Activated T-cell treated with anti-CD3 and anti-CD28 coated beads for 4 hours (primary cell): Measurements from ENCODE around the gene SMIM1.

Source experiments
- DNase-seq: peaks from one replicate; pipeline ENCODE4 v3.0.0-alpha.2; 2020

Gene SMIM1

GRCh38 chr1:3759796-3760195, 12.8 kb upstream of the SMIM1 start:
- no peak for DNase-seq

DNA sequence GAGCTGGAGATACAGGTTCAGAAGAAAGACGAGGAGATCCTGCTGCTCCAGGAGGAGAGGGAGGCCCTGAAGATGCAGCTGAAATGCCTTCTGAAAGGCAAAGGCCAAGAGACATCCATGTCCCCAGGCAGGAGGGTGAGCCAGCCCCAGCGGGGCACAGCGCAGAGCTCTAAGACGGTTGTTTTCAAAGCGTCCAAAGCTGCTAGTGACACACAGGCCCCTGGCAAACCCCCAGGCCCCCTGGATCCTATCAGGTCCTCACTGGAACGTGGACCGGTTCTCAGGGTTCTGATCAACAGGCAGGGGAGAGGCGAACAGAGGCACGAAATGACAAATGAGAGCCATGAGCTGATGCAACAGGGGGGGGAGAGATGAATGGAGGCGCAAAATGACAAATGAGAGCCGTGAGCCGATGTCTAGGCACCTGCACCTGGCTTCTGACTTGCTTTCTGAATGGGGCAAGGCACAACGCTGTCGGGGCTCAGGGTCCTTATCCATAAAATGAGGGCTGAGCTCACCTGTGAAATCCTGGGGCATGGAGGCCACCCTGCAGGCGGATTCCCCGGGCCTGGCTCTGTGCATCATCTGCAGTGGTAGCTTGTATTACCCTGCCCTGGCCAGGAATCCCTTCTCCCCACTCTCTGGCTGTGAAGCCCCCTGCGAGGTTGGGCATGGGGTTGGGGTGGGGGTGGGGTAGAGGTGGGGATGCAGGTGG, 11.1 kb upstream of the SMIM1 start:
- DNase-seq: no peak

DNA sequence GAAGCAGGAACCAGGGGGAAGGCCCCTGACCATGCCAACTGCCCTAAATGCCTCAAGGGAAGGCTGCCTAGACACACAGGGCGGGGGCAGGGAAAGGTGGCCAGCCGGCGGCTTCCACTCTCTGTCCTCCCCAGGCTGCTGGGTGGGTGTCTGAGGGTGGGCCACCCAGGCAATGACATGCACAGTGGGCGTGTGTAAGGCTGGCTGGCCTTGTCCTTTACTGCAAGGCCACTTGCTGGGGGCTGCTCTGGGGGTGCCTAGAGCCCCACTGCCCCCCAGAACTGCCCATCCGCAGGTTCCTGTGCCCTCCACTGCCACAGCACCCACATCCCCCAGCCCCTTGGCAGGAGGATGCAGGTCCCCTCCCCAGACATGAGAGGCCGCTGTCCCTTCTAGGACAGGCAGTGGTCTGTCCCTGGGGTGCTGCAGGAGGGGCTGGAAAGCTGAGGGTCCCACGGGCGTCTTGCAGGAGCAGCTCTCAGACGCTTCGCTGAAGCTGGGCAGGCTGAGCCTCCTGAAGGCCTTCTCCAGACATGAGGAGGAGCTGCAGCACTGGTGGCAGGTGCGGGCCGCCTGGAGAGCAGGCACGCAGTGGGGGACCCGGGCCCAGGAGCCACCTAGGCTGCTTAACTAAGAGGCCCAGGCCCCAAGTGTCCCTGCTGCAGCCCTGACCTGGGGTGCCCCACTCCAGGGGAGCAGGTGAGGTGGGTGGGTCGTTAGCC, 10.2 kb upstream of the SMIM1 start:
- DNase-seq: no peak

DNA sequence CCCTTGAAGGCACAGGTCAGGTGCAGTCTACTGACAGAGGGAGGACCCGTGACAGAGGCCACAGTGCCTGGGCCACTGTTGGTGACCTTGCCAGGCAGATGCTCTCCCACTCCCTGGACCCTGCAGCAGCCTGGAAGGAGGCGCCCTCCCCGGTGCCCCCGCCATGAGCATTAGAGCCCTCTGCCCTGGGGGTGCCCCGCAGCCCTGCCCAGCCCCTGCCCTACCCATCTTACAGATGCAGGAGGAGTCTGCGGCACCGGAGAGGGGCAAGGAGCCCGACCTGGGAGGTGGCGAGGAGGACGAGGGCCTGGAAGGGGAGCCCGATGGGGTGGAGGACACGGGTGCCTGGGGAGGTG, 9.7 kb upstream of the SMIM1 start:
- no peak for DNase-seq

DNA sequence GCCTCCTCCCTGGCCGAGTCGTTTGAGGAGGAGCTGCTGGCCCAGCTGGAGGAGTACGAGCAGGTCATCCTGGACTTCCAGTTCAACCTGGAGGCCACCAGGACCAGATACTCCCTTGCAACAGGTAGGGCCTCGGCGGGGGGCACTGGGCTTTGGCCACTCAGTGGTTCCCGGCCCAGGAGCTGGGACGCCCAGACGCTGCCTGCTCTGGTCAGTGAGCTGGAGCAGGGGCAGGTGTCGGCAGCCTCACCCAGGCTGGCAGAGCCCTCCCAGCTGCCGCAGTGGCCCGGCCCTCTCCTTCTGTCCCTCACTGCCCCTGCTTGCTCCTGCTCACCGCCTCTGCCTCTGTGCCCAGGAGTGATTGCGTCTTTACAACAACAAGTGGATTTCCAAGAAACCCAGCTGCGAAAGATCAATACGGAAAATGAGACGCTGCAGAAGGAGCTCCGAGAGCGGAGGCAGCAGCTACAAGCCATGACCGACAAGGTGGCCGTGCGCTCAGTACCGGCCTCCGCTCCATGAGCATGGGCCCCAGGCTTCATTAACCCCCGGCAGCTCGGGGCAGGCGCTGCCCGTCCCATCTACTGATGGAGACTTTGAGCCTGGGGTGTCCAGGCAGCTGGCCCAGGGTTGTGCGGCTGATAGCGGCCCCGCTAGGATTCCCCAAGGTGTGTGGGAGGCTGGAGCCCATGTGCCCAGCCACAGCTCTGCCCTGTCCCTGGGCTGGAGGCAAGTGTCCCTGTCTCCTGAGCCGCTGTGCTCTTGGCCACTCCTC, 9.0 kb upstream of the SMIM1 start:
- DNase-seq: no peak

GRCh38 chr1:3767328-3767925, 5.1 kb upstream of the SMIM1 start:
- no peak for DNase-seq

DNA sequence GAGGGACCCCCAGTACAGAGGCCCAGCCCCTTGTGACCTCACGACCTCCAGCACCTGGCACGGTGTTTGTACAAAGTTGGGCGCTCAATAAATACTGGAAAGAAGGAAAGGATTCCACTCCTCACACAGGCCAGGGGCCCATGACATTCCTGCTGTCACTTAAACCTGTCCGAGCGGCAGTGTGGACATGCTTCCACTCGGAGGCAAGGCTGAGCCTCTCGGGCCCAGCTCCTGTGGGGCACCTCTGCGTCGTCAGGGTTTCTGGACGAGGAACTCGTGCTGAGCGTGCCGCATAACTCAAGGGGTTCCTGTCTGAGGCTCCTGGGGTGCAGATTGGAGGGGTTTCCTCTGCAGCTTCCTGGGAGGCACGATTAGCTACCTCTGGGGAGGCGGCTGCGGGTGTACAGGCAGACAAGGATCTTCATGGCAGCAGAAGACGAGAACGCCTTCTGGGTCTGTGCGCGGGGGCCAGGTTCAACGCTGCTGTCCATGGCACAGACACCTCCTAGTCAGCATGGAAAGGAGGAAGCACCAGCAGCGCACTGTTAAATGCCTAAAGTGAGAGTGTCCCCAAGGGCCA, 3.6 kb upstream of the SMIM1 start:
- DNase-seq: no peak

- DNase-seq: no peak
These were observed 2.3 kb upstream of the SMIM1 start for GRCh38 chr1:3770047-3770765.

DNA sequence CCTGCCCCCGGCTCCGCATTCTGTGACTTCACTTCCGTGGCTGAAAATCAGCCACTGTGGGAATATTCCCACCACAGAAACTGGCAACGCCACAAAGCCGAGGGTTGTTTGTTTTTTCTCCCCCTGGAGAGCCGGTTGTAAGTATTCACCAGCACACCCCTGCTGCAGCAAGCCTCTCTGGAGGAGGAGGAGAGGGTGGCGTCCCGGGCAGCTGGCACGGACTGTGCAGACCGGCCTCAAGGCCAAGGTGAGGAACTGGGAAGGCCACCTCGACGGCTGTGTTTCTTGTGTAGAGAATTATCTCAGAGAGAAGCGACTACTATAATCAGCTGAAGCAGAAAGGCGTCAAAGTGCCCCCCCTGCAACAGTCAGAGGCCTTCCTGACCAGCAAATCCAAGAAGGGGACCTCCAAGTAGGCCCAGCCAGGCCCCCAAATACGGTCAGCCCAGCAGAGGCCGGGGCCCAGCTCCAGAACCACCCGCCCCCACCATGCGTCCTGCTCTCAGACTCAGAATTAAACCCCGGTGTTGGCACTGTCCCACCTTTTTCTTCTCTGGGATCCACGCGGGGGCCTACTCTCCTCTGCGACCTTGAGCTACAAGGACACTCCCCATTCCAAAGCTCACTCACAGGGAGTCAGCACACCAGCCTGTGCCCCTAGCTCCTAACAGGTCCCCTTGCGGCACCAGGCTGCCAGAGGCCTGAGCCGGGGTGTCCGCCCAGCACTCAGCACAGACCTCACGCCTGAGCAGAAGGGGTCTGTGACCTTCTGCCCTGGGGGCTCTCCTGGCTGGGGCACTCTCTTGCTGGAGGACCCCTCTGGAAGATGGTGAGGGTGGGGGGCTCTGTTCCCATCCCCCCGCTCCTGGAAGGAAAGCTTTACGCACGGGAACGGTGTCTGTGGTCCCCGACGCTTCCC, 1.2 kb upstream of the SMIM1 start:
- no peak for DNase-seq

- peak; percentile 58 for DNase-seq
These were observed 378 bp upstream of the SMIM1 start for GRCh38 chr1:3772027-3772714.

- no peak for DNase-seq
These were observed 1.2 kb downstream of the SMIM1 start for GRCh38 chr1:3773572-3774275.

GRCh38 chr1:3774276-3774945, 1.9 kb downstream of the SMIM1 start:
- no peak for DNase-seq

- DNase-seq: no peak
These were observed 2.5 kb downstream of the SMIM1 start for GRCh38 chr1:3774946-3775489.

DNA sequence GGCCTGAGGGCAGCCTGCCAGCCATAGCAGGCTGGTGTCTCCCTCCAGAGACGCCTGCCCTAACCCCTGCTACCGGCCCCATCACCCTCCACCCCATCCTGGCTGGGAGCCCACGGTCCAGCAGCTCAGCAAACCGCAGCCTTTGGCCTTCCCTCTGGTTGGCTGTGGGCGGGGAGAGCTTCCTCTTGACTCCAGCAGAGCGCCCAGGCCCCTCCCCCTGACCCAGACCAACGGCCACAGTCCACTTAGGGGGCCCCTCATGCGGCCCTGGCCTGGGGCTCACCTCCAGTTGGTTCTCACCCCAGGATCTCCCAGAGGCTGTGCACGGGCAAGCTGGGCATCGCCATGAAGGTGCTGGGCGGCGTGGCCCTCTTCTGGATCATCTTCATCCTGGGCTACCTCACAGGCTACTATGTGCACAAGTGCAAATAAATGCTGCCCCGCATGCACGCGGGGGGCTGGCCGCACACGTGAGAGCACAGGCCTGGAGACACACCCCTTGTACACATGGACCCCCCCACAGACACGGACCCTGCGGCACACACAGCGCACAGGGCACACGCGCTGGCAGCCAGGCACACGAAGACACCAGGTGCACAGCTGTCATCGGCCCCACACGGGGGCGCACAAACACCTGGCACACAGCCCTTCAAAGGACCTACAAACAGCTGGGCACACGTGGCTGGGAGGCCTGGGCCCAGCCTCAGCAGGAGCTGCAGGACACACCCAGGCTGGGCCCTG, 3.1 kb downstream of the SMIM1 start:
- peak; percentile 30 for DNase-seq

- DNase-seq: no peak
These were observed 3.8 kb downstream of the SMIM1 start for GRCh38 chr1:3776231-3776961.

DNA sequence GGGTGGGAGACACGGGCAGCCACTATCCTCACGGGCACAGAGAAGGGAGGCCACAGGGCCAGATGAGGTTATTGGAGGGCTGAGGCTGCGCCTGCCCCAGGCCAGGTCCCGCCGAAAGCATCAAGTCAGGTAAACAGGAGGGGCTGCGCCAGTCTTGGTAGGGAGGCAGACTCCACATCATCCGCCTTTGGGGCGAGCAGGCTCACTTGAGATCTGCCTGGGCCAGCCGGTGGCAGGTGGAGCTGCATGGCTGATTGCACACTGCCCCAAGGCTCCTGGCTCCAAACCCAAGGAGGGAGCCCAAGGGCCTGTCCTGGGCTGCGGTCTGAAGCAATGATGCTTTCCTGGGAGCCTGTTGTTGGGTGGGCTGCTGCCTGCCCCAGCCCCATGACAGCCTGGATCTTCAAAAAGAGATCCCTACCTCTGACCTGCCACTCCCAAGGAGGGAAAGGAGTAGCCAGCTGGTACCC, 4.6 kb downstream of the SMIM1 start:
- no peak for DNase-seq
